Skin of body (tissue), 2 donors: ENCODE measurements around the gene HRH1. TPM values are rescaled to one million over a fixed set of nuclear protein-coding genes. Genes with fewer than 3 reads are reported as not detected.
A peak's percentile ranks its signal among the peaks of the same experiment; 100 is the strongest.
"Not testable (repeated sequence)": the region's sequence is repeated elsewhere in the genome, so short reads cannot be mapped to it uniquely, and the experiment has no call there.

Experiments
- DNase-seq: peaks from one replicate; lab custom pipeline; 2025; lab: John Stamatoyannopoulos, UW
- total RNA-seq: library from RNA; depleted of rRNA; stranded (reverse); fragments of >200 nt; gene quantifications from one replicate; pipeline ENCODE4 v1.2.3, GENCODE V29; 2014

HRH1 gene
- total RNA-seq, 1 donor from 2014 or later: 10.1 TPM

- DNase-seq: no peak
Observed at GRCh38 chr3:11201251-11202019, 47.1 kb downstream of the HRH1 start.

GRCh38 chr3:11203961-11204360 is 49.7 kb downstream of the HRH1 start:
- no peak for DNase-seq

GRCh38 chr3:11204697-11205348 is 50.5 kb downstream of the HRH1 start:
- DNase-seq: no peak

- DNase-seq: not testable (repeated sequence)
Observed at GRCh38 chr3:11205881-11206280, 51.6 kb downstream of the HRH1 start.

GRCh38 chr3:11206316-11206715 is 52.0 kb downstream of the HRH1 start:
- no peak for DNase-seq

- no peak for DNase-seq
Observed at GRCh38 chr3:11206953-11207352, 52.7 kb downstream of the HRH1 start.

- DNase-seq: no peak
Observed at GRCh38 chr3:11211531-11212298, 57.4 kb downstream of the HRH1 start.

GRCh38 chr3:11212299-11212608 is 58.0 kb downstream of the HRH1 start:
- DNase-seq: peak; percentile 42

GRCh38 chr3:11212784-11213183 is 58.5 kb downstream of the HRH1 start:
- no peak for DNase-seq

GRCh38 chr3:11213810-11214450 is 59.6 kb downstream of the HRH1 start:
- DNase-seq: no peak

- DNase-seq: no peak
Observed at GRCh38 chr3:11214451-11214978, 60.2 kb downstream of the HRH1 start.

- DNase-seq: not testable (repeated sequence)
Observed at GRCh38 chr3:11217370-11217769, 63.1 kb downstream of the HRH1 start.

- DNase-seq: no peak
Observed at GRCh38 chr3:11220230-11220629, 65.9 kb downstream of the HRH1 start.

- DNase-seq: no peak
Observed at GRCh38 chr3:11221818-11222415, 67.6 kb downstream of the HRH1 start.

GRCh38 chr3:11224010-11224409 is 69.7 kb downstream of the HRH1 start:
- no peak for DNase-seq

- DNase-seq: no peak
Observed at GRCh38 chr3:11224870-11225229, 70.6 kb downstream of the HRH1 start.

GRCh38 chr3:11226042-11226370 is 71.7 kb downstream of the HRH1 start:
- no peak for DNase-seq

GRCh38 chr3:11228041-11228440 is 73.7 kb downstream of the HRH1 start:
- DNase-seq: no peak

- DNase-seq: no peak
Observed at GRCh38 chr3:11230125-11230524, 75.8 kb downstream of the HRH1 start.

GRCh38 chr3:11230832-11231231 is 76.5 kb downstream of the HRH1 start:
- no peak for DNase-seq

GRCh38 chr3:11235385-11235784 is 81.1 kb downstream of the HRH1 start:
- DNase-seq: no peak
